Activated CD4-positive, alpha-beta T cell treated with anti-CD3 and anti-CD28 coated beads, Interleukin-2, amount 50 U/mL, for 1 hour (primary cell): ENCODE measurements around the gene NPHS1.
"Not testable (repeated sequence)": the region's sequence is repeated elsewhere in the genome, so short reads cannot be mapped to it uniquely, and the experiment has no call there.

Experiments
- DNase-seq: peaks from one replicate; pipeline ENCODE4 v3.0.0-alpha.2; 2020

The NPHS1 gene

DNA sequence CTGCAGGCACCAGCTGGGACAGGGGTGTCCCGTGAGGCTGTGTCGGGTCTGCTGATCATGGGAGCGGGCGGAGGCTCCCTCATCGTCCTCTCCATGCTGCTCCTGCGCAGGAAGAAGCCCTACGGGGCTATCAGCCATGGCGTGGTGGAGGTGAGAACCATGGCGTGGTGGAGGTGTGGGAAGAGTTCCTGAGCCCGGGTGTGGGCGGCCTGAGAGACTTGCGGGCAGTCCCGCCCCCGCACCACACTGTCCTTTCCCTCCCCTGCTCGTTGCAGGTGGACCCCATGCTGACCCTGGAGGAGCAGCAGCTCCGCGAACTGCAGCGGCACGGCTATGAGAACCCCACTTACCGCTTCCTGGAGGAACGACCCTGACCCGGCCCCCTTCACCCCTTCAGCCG, 26.8 kb upstream of the NPHS1 start:
- DNase-seq = no peak

DNA sequence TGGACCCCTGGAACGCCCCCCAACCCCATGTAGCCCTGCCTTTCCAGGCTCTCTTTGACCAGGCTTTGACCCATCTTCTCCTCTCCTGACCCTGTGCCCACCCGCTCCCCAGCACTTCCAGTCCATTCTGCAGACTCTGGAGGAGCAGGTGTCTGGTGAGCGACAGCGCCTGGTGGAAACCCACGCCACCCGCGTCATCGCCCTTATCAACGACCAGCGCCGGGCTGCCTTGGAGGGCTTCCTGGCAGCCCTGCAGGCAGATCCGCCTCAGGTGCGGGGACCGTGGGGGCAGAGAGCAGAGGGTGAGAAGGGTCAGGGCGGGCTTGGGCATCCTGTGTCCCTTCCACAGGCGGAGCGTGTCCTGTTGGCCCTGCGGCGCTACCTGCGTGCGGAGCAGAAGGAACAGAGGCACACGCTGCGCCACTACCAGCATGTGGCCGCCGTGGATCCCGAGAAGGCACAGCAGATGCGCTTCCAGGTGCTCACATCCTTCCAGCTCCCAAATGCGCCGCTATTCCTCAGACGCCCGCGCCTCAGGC, 22.2 kb upstream of the NPHS1 start:
- DNase-seq = no peak

DNA sequence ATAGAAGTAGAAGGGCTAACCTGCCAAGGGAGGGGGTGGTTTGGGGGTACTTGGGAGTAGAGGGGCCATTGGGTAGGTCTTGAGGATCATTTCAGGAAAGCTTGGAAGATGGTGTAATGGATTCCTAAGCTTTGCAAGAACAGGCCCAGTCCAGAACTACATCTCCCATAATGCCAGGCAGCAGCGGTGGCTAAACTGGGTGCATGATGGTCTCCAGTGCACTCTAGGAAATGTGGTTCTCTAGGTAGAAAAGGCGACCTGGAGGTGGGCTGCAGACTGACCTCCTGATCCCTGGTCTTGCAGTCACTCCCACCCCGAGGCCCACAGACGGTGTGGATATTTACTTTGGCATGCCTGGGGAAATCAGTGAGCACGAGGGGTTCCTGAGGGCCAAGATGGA, 19.9 kb upstream of the NPHS1 start:
- no peak for DNase-seq

GRCh38 chr19:35871611-35872010, 19.3 kb upstream of the NPHS1 start:
- no peak for DNase-seq

DNA sequence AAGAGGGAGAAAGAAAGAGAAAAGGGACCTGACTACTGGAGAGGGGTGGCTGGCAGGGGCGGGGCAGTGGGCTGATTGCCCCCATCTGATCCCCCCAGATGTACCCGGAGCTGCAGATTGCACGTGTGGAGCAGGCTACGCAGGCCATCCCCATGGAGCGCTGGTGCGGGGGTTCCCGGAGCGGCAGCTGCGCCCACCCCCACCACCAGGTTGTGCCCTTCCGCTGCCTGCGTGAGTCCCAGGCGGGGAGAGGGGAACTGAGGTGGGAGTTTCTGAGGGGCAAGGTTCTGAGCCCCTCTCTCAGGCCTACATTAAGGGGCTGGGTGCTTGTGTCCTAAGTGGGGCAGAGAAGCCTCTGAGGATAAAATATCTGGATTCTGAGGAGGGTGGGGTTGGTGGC, 18.5 kb upstream of the NPHS1 start:
- no peak for DNase-seq

DNA sequence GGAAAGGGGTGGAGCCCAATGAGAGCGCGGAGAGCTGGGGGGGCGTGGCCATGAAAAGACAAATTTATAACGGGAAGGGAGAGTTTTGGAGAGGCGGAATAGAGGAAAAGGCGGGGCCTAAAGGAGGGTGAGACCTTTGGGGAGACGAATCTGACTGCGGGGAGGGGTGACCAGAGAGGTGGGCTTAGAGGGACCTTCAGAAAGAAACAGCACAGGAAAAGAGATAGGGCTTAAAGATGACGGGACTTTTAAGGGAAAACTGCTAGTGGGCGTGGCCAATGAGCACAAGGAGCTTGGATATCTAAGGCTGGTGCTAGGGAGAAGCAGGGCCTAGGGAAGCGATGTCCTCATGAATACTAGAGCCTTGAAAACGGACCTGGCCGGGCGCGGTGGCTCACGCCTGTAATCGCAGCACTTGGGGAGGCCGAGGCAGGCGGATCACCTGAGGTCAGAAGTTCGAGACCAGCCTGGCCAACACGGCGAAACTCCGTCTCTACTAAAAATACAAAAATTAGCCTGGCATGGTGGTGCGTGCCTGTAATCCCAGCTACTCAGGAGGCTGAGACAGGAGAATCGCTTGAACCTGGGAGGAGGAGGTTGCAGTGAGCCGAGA, 17.9 kb upstream of the NPHS1 start:
- not testable (repeated sequence) for DNase-seq

DNA sequence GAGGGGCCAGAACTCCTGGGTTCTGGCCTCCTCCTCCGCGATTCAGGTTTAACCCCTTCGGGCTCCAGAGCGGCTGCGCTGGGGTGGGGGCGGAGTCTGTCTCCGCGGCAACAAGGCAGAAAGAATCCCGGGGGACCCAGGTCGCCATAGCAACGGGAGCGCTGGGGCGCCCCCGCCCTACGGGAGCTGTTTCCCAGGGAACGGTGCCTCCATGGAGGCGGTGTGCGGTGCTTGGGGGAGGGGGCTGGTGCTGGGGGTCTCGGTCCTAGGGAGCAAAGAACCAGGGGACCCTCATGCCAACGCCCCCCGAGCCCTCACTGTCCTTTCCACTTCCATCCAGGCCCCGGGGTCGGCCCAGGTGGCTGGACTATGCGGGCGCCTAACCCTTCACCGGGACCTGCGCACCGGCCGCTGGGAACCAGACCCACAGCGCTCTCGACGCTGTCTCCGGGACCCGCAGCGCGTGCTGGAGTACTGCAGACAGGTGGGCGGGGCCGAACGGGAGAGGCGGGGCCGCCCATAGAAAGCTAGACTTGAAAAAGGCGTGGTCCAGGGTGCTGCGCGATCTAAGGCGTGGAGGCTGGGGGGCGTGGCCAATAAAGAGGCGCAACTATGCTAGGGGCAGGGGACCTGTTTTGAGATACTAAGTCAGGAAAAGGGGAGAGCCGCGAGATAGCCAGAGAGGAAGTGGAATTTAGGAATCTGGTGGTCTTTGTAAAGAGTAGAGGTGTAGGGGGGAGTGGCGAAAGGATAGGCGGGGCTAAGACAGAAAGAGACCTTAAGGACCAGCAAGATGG, 17.2 kb upstream of the NPHS1 start:
- DNase-seq = peak; percentile 81

DNA sequence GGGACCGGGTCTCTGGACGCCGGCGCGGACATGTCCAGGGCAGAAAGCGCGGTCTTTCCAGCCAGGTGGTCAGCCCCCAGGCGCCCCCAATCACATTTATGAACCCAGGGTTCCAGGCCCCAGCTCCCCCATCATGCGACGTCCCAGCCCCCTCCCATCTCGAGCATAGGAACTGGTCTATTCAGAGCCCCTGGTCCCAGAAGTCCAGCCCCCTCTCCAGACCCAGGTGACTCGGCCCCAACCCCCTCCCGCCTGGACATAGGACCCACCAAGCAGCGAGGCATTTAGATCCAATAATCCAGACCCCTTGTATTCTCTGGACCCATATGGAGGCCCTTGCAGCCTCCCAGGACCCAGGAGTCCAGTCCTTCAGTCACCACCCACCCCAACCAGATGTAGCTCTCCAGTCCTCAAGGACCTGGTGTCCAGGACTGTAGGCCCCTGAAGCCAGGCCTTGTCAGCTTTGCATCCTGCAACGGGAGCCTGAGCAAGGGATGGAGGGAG, 16.6 kb upstream of the NPHS1 start:
- no peak for DNase-seq

DNA sequence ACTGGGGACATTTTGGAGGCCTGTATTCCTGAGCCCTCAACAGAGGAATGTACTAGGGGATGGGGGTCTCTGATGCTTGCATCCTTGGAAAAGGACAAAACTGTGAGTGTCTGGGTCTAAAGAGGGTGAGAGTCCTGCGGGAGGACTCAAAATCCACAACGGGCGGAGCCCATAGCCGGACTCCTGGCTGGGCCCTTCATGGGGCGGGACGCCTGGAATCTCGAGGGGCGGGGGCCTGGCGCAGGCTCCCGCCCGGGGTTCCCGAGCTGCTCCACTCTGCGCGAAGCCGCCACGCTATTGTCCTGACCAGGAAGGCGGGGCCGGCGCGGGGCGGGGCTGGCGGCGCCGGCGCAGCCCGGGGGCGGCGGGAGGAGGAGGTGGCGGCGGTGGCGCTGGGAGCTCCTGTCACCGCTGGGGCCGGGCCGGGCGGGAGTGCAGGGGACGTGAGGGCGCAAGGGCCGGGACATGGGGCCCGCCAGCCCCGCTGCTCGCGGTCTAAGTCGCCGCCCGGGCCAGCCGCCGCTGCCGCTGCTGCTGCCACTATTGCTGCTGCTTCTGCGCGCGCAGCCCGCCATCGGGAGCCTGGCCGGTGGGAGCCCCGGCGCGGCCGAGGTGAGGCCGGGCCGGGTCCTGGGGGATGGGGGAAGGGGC, 16.0 kb upstream of the NPHS1 start, which contains the start of gene APLP1:
TSS of gene APLP1 (plus strand) at position 403 of the 651 bp plus-strand sequence. CDS start at position 466, 63 bp downstream.
- peak; percentile 61 for DNase-seq

DNA sequence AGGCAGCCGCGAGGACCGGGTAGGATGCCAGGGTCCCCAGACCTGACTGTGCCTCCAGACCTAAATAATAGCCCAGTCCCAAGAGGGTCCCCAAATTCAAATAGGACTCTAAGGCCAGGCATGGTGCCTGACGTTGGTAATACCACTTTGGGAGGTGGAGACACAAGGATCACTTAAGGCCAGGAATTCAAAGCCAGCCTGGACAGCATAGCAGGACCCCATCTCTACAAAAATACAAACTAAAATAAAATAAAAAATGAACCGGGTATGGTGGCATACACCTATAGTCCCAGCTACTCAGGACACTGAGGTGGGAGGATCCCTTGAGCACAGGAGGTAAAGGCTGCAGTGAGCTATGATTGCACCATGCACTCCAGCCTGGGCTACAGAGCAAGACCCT, 10.7 kb upstream of the NPHS1 start:
- no peak for DNase-seq

DNA sequence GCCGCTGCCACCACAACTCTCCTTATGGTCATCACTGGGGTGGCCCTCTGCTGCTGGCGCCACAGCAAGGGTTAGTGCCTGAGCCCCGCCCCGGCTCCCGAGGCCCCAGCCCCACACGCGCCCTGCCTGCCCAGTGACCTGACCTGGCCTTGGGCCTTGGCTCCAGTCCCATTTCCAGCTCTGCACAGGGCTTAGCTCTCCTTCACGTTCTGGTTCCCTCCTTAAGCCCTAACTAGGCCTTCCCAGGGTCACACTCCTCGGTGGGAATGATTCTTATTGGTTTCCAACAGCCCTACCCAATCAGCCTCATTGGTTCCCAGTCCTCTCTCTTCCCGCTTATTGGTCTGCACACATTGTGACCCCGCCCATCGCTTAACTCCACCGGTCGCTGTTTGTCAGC, 10.2 kb upstream of the NPHS1 start:
- no peak for DNase-seq

DNA sequence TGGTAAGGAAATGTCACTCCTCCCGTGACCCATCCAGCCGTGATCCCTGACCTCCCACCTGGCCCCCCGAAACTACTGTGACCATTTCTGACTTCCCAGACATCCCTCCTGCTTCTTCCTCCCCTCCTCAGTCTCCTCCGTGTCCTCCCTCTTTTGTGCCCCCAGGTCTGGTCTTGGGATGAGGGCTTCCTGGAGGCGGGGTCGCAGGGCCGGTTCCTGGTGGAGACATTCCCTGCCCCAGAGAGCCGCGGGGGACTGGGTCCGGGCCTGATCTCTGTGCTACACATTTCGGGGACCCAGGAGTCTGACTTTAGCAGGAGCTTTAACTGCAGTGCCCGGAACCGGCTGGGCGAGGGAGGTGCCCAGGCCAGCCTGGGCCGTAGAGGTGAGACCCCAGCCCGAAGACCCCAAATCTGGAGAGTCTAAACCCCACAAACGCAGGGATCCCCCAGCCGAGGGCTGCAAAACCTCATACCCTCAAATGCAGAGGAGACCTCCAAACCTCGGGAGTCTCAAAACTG, 9.4 kb upstream of the NPHS1 start:
- DNase-seq = no peak

- no peak for DNase-seq
These were observed 8.7 kb upstream of the NPHS1 start for GRCh38 chr19:35860818-35861639.

GRCh38 chr19:35860436-35860817, 8.1 kb upstream of the NPHS1 start:
- DNase-seq = no peak

- DNase-seq = no peak
These were observed 7.1 kb upstream of the NPHS1 start for GRCh38 chr19:35859414-35859813.

- DNase-seq = no peak
These were observed 6.0 kb upstream of the NPHS1 start for GRCh38 chr19:35858311-35858710.

GRCh38 chr19:35856546-35857149, 4.3 kb upstream of the NPHS1 start, which contains the start of gene KIRREL2:
TSS of gene KIRREL2 (plus strand) at chr19:35856911. CDS start at chr19:35857120, 209 bp downstream.
- DNase-seq = no peak

DNA sequence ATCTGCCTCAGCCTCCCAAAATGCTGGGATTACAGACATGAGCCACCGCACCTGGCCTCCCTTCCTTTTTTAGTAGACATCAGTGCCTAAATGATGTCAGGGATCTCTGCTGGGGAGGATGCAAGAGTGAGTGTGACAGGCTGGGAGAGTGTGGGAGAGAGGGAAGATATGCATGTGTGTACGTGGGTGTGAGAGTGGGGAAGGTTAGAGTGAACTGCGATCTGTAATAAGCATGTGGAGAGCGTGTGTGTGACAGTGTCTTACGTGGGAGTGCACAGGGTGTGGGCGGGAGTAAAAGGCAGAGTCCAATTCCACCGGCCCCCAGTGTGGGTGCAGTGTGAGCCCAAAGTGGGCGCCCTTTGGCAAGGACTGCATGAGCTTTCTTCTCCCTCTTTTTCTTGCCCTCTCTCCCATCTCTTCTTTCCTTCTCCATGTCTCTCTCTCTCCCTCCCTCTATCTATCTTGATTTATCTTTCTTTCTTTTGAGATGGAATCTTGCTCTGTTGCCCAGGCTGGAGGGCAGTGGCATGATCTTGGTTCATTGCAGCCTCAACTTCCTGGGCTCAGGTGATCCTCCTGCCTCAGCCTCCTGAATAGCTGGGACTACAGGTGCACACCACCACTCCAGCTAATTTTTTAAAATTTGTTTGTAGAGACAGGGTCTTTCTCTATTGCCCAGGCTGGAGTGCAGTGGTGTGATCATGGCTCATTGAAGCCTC, 893 bp upstream of the NPHS1 start:
- DNase-seq = no peak

GRCh38 chr19:35851213-35852028, 883 bp downstream of the NPHS1 start:
- DNase-seq = no peak

GRCh38 chr19:35848919-35849505, 3.3 kb downstream of the NPHS1 start:
- no peak for DNase-seq
